A673 (cell line): Measurements from ENCODE around the gene WFDC10B.

Experiments used
- CTCF ChIP-seq: fragments of 300-800, 200-600 bp; sonication (generic); conservative IDR thresholded peaks from 2 replicates; pipeline ENCODE4 v1.5.1; 2017; ENCODE audit warnings: low read depth, mild to moderate bottlenecking, antibody characterized with exemption, low read length, moderate library complexity, mixed read lengths
- EZH2 ChIP-seq: fragments of 200-600 bp; sonication (generic); IDR thresholded peaks from 2 replicates; pipeline ENCODE4 v1.6.1; 2017; ENCODE audit warnings: borderline replicate concordance, low read depth, mild to moderate bottlenecking, mixed read lengths, antibody characterized with exemption, low read length; ENCODE audit not compliant: poor library complexity, severe bottlenecking

- TF ChIP-seq CTCF (no peak), EZH2 (no peak)
Observed at GRCh38 chr20:45751721-45752120, 46.9 kb upstream of the WFDC10B start.
